SK-N-SH (cell line): ENCODE measurements around the gene LRRC25. TPM values are rescaled to one million over a fixed set of nuclear protein-coding genes. Genes with fewer than 3 reads are reported as not detected.

Experiments used
- CTCF ChIA-PET: fragments of 300-600, 350-600 bp; formaldehyde crosslinking; extraction: SDS; loops from one replicate; lab custom pipeline; 2021; lab: Yijun Ruan, JAX
- POLR2A ChIA-PET: fragments of 350-600 bp; sonication (Branson Sonifier 250); formaldehyde crosslinking; extraction: SDS; loops from one replicate; lab custom pipeline; 2020; ENCODE audit warnings: antibody characterized with exemption, inconsistent platforms; lab: Yijun Ruan, JAX
- DNase-seq: peaks from one replicate; pipeline ENCODE4 v3.0.0; 2012
- H2AFZ ChIP-seq: fragments of 200-600 bp; sonication (generic); 2 replicates; pipeline ENCODE4 v1.8.1; 2016; ENCODE audit warnings: antibody characterized with exemption, mild to moderate bottlenecking, low read depth
- H3F3A ChIP-seq: fragments of 200-600 bp; sonication (generic); replicated peaks from 2 replicates; pipeline ENCODE3; 2016; ENCODE audit warnings: antibody characterized with exemption, mild to moderate bottlenecking; ENCODE audit not compliant: insufficient read depth
- H3K27ac ChIP-seq, 2 experiments: fragments of 200-500 bp in 1 of 2; fragments of 200-600 bp in 1 of 2; sonication (Bioruptor generic) in 1 of 2; sonication (generic), shearing (Covaris generic) in 1 of 2; 2 replicates each; pipeline versions ENCODE4 v1.5.1 to v1.6.1; 2014 to 2016; ENCODE audit warnings: low read depth in 2 of 2, inconsistent platforms in 1 of 2, low read length in 1 of 2, mild to moderate bottlenecking in 1 of 2, mixed read lengths in 1 of 2
- H3K27me3 ChIP-seq: fragments of 200-600 bp; sonication (generic), shearing (Covaris generic); 2 replicates; pipeline ENCODE4 v1.6.1; 2016; ENCODE audit warnings: mixed run types; ENCODE audit not compliant: insufficient read depth
- H3K36me3 ChIP-seq, 2 experiments: fragments of 200-500 bp in 1 of 2; fragments of 200-600 bp in 1 of 2; sonication (Bioruptor generic) in 1 of 2; sonication (generic) in 1 of 2; replicated peaks in 1 of 2; 2 replicates each; pipeline versions ENCODE3 to v1.5.1; 2014 to 2016; ENCODE audit warnings: low read length in 1 of 2, mild to moderate bottlenecking in 1 of 2; ENCODE audit not compliant: insufficient read depth in 2 of 2, control insufficient read depth in 1 of 2
- H3K4me1 ChIP-seq, 2 experiments: fragments of 200-500 bp in 1 of 2; fragments of 200-600 bp in 1 of 2; sonication (Bioruptor generic) in 1 of 2; sonication (generic), shearing (Covaris generic) in 1 of 2; 2 replicates each; pipeline versions ENCODE4 v1.5.1 to v1.6.1; 2014 to 2016; ENCODE audit warnings: low read depth in 1 of 2, low read length in 1 of 2, mixed run types in 1 of 2; ENCODE audit not compliant: insufficient read depth in 2 of 2, control insufficient read depth in 1 of 2
- H3K4me2 ChIP-seq: fragments of 200-600 bp; sonication (generic), shearing (Covaris generic); 2 replicates; pipeline ENCODE4 v1.6.1; 2017; ENCODE audit warnings: mixed run types
- H3K4me3 ChIP-seq, 2 experiments: fragments of 200-500 bp in 1 of 2; fragments of 200-600 bp in 1 of 2; sonication (Bioruptor generic) in 1 of 2; sonication (generic), shearing (Covaris generic) in 1 of 2; 2 replicates each; pipeline versions ENCODE4 v1.5.1 to v1.8.1; 2014 to 2016; ENCODE audit warnings: low read depth in 2 of 2, inconsistent platforms in 1 of 2, low read length in 1 of 2, mild to moderate bottlenecking in 1 of 2, mixed read lengths in 1 of 2, moderate library complexity in 1 of 2
- H3K79me2 ChIP-seq: fragments of 200-600 bp; sonication (generic); 2 replicates; pipeline ENCODE4 v1.8.1; 2017; ENCODE audit warnings: mild to moderate bottlenecking; ENCODE audit not compliant: insufficient read depth
- H3K9ac ChIP-seq: fragments of 200-600 bp; sonication (generic); 2 replicates; pipeline ENCODE4 v1.6.1; 2017; ENCODE audit warnings: mixed run types
- H3K9me2 ChIP-seq: fragments of 200-600 bp; sonication (generic); 2 replicates; pipeline ENCODE4 v1.6.1; 2017; ENCODE audit warnings: mixed run types
- H3K9me3 ChIP-seq: fragments of 200-600 bp; sonication (generic); 2 replicates; pipeline ENCODE4 v1.6.1; 2017; ENCODE audit warnings: mixed run types, mild to moderate bottlenecking, moderate library complexity
- H4K20me1 ChIP-seq: fragments of 200-600 bp; sonication (generic); 2 replicates; pipeline ENCODE4 v1.6.1; 2017; ENCODE audit warnings: mild to moderate bottlenecking, mixed run types; ENCODE audit not compliant: insufficient read depth
- EP300 ChIP-seq, 2 experiments: IDR thresholded peaks; 2 replicates each; pipeline versions ENCODE4 v1.4.0 to v1.6.1; 2012; ENCODE audit warnings: borderline replicate concordance in 1 of 2, low read depth in 1 of 2, low read length in 1 of 2
- EZH2phosphoT487 ChIP-seq: fragments of 200-600 bp; sonication (generic); IDR thresholded peaks from 2 replicates; pipeline ENCODE4 v1.6.1; 2017; ENCODE audit warnings: low read depth, mixed run types, mild to moderate bottlenecking, antibody characterized with exemption, moderate library complexity, borderline replicate concordance
- FOXJ3 ChIP-seq: sonication (generic); formaldehyde crosslinking; IDR thresholded peaks from 2 replicates; pipeline ENCODE4 v1.5.1; 2020; ENCODE audit warnings: mild to moderate bottlenecking, missing genetic modification reagents
- FOXM1 ChIP-seq: IDR thresholded peaks from 2 replicates; pipeline ENCODE4 v1.4.0; 2012; ENCODE audit warnings: low read depth, mild to moderate bottlenecking
- GATA2 ChIP-seq: sonication (generic); formaldehyde crosslinking; IDR thresholded peaks from 2 replicates; pipeline ENCODE4 v1.5.0; 2020; ENCODE audit warnings: mild to moderate bottlenecking, missing genetic modification reagents
- IRF3 ChIP-seq: fragments of 150-350 bp; IDR thresholded peaks from 2 replicates; pipeline ENCODE4 v1.6.1; 2016; ENCODE audit warnings: mild to moderate bottlenecking, low read depth, low read length
- MAX ChIP-seq: IDR thresholded peaks from 2 replicates; pipeline ENCODE4 v1.4.0; 2012; ENCODE audit warnings: low read depth
- MEF2A ChIP-seq: IDR thresholded peaks from 2 replicates; pipeline ENCODE4 v1.4.0; 2012; ENCODE audit warnings: low read depth, borderline replicate concordance
- NRF1 ChIP-seq: IDR thresholded peaks from 2 replicates; pipeline ENCODE4 v1.6.1; 2012; ENCODE audit warnings: low read depth, mild to moderate bottlenecking, low read length
- PBX3 ChIP-seq: IDR thresholded peaks from 2 replicates; pipeline ENCODE4; 2012
- POLR2AphosphoS5 ChIP-seq: IDR thresholded peaks from 2 replicates; pipeline ENCODE4 v1.6.1; 2012; ENCODE audit warnings: low read depth, low read length
- RAD21 ChIP-seq: IDR thresholded peaks from 2 replicates; pipeline ENCODE4 v1.6.1; 2012; ENCODE audit warnings: mild to moderate bottlenecking, low read length
- RCOR1 ChIP-seq: fragments of 150-350 bp; IDR thresholded peaks from 2 replicates; pipeline ENCODE4 v1.6.1; 2017; ENCODE audit warnings: antibody characterized with exemption, low read length
- RFX5 ChIP-seq: IDR thresholded peaks from 2 replicates; pipeline ENCODE4 v1.6.1; 2012; ENCODE audit warnings: mild to moderate bottlenecking, improper control_type of control experiment, low read length
- RXRA ChIP-seq: IDR thresholded peaks from 2 replicates; pipeline ENCODE4 v1.4.0; 2012; ENCODE audit warnings: low read depth, mild to moderate bottlenecking, borderline replicate concordance
- SMC3 ChIP-seq: IDR thresholded peaks from 2 replicates; pipeline ENCODE4 v1.6.1; 2012; ENCODE audit warnings: low read depth, low read length, improper control_type of control experiment
- TCF12 ChIP-seq: IDR thresholded peaks from 2 replicates; pipeline ENCODE4 v1.4.0; 2012
- USF1 ChIP-seq: IDR thresholded peaks from 2 replicates; pipeline ENCODE4 v1.4.0; 2012; ENCODE audit warnings: low read depth, borderline replicate concordance
- WGBS: methylation state at CpG from one replicate; pipeline ENCODE4 v1.1.6; 2017; ENCODE audit warnings: low lambda C conversion rate; 5-methylcytosine and 5-hydroxymethylcytosine counted together
- polyA plus RNA-seq, 3 experiments: library from polyadenylated mRNA; depleted of rRNA; stranded (reverse); fragments of >200 nt; gene quantifications; 2 replicates each; pipeline ENCODE4 v1.2.3, GENCODE V29; 2012

Gene LRRC25
- polyA plus RNA-seq, 1 of the 3 experiments (the other 2 are of a cell fraction), result not detected

- CTCF ChIA-PET, result interaction anchor here (1.0 to 13.5 kb wide), 3 partner anchors 8 to 146 kb away, joined by 4 to 215 read pairs (median 8); partner anchors contain the start of gene REX1BD
These were observed 45.5 kb upstream of the LRRC25 start for GRCh38 chr19:18442941-18443340.

GRCh38 chr19:18441804-18442788 lies 44.7 kb upstream of the LRRC25 start:
- Histone ChIP-seq H3K4me2 (no peak overlapping the region), H3K9ac (no peak overlapping the region), H3F3A (peaks cover 16% of the 10 kb centered on the region), H3K4me3 (no peak overlapping the region), H3K9me3 (no peaks in the 10 kb centered on the region), H3K9me2 (no peaks in the 10 kb centered on the region), H3K27ac (no peak overlapping the region), H2AFZ (no peak overlapping the region), H3K27me3 (no peaks in the 10 kb centered on the region), H3K36me3 (peaks cover 3 to 18% of the 10 kb centered on the region in 2 experiments), H3K4me1 (peaks cover 0 to 6% of the 10 kb centered on the region in 2 experiments; a peak in 2 of 4 replicates), H3K79me2 (no peaks in the 10 kb centered on the region), H4K20me1 (no peaks in the 10 kb centered on the region)
- DNase-seq, result no peak
- TF ChIP-seq MEF2A (no peak), POLR2AphosphoS5 (no peak), SMC3 (no peak), RXRA (no peak), IRF3 (no peak), RCOR1 (no peak), EZH2phosphoT487 (no peak), FOXM1 (no peak), NRF1 (no peak), FOXJ3 (CRISPR knock-in tag) (no peak)
- CTCF ChIA-PET, result interaction anchor here (1.0 to 13.5 kb wide), 4 partner anchors 9 to 23 kb away, joined by 3 to 215 read pairs (median 19); no protein-coding TSS in a partner anchor
- POLR2A ChIA-PET, result no interaction called here
- WGBS, result 89% methylated on average over 5 of the region's 5 CpGs

More at GRCh38 chr19:18442941-18443340, 45.5 kb upstream of the LRRC25 start:
- no peaks in the 10 kb centered on the region for H3K9me2 ChIP-seq
- no peak overlapping the region for H2AFZ ChIP-seq
- 96% methylated on average over 12 of the region's 12 CpGs for WGBS
- H3K9me3 ChIP-seq, result no peaks in the 10 kb centered on the region
- peaks cover 3 to 18% of the 10 kb centered on the region in 2 experiments for H3K36me3 ChIP-seq
- no peak overlapping the region for H3K9ac ChIP-seq
- no peak overlapping the region for H3K4me2 ChIP-seq
- TF ChIP-seq EP300 (IDR thresholded peaks at IDR 0.05; ENCODE audit: borderline replicate concordance in 1 of 2, low read depth in 1 of 2, low read length in 1 of 2) (no peak), USF1 (no peak), POLR2AphosphoS5 (no peak), RAD21 (no peak), TCF12 (no peak), MAX (no peak), RFX5 (no peak), PBX3 (no peak), NRF1 (no peak), MEF2A (no peak), EZH2phosphoT487 (no peak), GATA2 (CRISPR knock-in tag) (no peak)
- TF ChIP-seq, all 33 proteins: peak for 0
- no peaks in the 10 kb centered on the region for H3K79me2 ChIP-seq
- peaks cover 16% of the 10 kb centered on the region for H3F3A ChIP-seq
- no peak overlapping the region for H3K4me3 ChIP-seq
- H3K27ac ChIP-seq, result no peak overlapping the region
- no peak for DNase-seq
- no peaks in the 10 kb centered on the region for H4K20me1 ChIP-seq
- peaks cover 0 to 6% of the 10 kb centered on the region in 2 experiments; a peak in 2 of 4 replicates for H3K4me1 ChIP-seq
- POLR2A ChIA-PET, result no interaction called here
- no peaks in the 10 kb centered on the region for H3K27me3 ChIP-seq
